GM19438 (cell line): ENCODE measurements around the gene EGR4.
"Not testable (repeated sequence)": the region's sequence is repeated elsewhere in the genome, so short reads cannot be mapped to it uniquely, and the experiment has no call there.

Experiments used
- ATAC-seq: cut with Tn5 transposase; IDR thresholded peaks from one replicate; pipeline ENCODE4 v1.9.1; 2021; ENCODE audit warnings: low read depth; ENCODE audit not compliant: unreplicated experiment

EGR4 gene

DNA sequence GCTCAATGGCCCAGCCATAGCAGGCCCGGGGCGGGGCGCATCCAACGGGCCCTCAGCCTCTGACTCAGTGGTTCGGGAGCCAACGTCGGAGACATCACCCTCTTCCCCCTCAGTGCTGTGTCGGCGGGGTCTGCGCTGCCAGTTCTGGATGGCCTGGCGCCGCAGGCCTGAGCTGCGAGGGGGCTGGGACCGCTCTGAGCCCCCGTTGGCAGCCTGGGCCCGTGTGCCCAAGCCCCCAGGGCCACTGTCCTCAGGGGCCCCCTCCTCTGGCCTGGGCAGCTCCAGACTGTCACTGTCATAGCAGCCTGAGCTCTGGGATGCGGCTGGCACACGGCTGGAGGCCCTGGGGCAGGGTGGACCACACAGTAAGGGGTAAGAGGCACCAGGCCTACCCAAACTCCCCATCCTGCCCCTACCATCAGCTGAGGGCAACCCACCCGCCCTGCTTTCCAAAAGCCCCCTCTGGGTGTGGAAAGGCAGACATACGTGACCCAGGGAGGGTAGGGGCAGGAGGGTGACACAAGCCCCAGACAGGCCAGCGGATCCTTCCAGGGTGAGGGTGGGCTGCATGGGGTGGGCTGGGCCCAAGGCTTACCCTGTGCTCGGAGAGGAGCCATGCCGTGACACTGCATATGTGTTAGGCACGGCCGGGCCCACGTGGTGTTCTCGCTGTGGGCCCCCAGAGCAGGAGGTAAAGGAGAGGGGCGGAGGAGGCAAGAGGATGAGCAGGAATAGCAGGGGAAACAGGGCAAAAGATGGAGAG, 27.9 kb downstream of the EGR4 start:
- no peak for ATAC-seq

DNA sequence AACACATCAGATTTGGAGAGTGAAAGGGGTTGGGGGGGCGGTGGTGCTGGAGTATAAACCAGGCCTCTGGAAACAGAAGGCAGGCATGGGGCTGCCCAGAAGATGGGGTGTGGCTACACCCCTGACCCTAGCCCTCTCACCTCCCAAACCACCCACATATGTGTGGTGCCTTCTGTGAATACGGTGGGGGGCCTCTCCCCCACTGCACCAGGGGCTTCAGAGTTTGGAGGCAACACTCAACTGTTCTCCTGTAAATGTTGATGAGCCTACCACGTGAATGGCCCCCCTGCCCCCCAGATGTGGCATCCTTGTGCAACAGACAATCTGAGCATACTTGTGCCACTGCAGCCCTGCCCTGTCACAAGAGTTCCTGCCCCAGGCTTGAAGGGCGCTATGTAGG, 28.6 kb downstream of the EGR4 start:
- ATAC-seq = no peak

DNA sequence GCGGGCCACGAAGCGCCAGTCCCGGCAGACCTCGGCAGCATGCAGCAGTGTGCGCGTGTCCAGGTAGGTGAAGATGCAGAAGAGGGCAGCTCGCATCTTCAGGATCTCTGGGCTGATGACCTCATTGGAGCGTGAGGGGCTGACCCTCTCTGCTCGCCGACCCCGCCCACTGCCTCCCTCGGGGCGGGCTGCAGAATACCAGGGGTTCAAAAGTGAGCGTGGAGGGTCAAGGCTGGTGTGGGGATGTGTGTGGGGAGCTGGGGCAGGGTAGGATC, 29.1 kb downstream of the EGR4 start:
- ATAC-seq = no peak

DNA sequence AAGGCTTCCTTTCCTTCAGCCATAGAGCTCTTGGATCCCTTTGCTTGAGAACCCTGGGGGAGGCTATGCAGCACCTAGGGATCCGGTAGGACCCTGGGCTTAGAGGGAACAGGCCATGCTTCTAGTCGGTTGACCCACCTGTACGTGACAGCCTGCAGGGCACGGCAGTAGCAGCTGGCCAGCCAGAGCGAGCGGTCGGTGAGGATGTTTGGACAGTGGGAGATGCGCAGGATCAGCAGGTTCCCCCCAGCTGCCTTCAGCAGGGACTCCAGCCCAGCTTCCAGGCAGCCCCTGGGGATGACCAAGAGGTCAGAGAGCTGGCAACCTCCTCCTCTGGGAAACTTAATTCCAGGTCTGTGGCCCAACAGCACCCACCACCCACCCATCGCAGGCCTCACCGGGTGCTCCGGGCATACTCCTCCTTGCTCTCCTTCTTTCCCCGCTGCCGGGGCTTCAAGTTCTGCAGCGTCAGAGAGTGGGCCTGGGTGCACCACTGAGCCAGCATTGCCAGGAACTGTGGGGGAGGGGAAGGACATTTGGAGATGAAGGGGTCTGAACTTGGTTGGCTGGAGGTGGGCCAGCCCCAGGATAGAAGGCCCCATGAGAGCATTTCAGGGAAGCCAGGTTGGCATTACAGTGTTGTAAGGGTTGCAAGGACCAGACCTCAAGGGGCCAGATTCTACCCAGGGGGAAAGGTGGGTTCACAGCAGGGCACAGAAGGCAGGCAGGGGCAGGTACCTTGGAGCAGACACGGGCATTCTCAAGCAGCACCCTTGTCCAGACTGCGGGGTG, 29.6 kb downstream of the EGR4 start:
- ATAC-seq = no peak

DNA sequence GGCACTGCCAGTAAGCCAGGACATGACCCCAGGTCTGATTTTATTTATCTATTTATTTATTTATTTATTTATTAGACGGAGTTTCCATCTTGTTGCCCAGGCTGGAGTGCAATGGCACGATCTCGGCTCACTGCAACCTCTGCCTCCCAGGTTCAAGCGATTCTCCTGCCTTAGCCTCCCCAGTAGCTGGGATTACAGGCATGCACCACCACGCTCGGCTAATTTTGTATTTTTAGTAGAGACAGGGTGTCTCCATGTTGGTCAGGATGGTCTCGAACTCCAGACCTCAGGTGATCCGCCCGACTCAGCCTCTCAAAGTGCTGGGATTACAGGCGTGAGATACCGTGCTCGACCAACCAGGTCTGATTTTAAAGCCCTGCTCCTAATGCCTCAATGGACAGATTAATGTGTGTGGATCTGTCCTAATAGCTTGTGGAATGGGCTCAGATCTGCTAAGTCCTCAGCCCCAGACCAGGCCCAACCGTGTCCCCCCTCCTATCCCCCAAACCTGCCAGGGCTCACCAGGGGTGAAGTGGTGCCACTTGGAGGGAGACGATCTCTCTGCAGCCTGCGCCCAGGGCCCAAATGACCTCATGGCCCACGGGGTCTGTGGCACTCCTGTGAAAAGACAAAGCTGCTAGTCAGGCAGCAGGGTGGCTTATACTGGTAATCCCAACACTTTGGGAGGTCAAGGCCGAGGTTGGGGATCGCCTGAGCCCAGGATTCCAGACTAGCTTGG, 30.5 kb downstream of the EGR4 start:
- ATAC-seq = not testable (repeated sequence)

DNA sequence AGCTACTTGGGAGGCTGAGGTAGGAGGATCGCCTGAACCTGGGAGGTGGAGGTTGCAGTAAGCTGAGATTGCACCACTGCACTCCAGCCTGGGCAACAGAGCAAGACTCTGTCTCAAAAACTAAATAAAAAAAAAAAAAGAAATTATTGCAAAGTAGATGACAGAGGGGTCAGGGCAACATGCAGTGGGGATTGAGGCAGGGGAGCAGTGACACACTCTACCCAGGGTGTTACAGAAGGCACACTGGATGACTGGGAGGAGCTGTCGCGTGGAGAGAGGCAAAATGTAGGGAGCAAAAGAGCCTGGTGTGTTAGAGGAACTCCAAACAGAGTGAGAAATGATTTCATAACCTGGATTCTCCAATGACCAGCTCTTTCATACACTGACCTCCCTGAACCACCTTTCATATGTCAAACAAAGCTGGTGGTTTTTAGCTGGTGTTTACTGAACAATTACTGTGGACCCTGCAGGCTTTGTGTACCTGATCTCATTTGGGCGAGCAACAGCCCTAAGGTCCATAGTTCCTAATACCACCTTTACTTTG, 31.2 kb downstream of the EGR4 start:
- no peak for ATAC-seq

DNA sequence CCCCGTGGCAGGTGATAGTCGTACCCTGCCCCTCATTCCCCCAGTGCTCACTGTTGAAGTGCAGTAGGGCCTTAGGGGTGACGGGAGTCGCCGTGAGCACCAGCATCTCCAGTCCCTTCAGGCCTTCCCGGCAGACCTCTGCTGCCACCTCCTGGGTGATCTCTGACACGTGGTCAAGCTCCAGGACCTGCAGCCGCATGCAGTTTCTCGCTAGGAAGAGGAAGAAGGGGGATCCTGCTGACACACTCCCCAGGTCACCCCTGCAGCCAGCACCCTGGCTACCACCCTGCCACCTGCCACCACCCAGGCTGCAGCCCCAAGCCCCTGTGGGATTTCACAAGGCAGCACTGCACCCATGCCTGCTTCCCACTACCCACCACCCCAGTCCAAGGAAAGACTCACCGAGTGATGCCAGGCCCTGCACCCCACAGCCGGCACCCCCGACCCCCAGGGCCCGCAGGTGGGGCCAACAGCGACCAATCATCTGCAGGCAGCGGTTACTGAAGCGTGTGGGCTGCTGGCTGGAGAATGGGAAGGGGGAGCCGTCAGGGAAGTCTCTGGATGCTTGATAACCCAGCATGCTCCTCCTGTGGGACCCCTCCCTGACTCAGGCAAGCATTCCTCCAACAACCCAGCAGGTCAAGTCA, 32.9 kb downstream of the EGR4 start:
- no peak for ATAC-seq

DNA sequence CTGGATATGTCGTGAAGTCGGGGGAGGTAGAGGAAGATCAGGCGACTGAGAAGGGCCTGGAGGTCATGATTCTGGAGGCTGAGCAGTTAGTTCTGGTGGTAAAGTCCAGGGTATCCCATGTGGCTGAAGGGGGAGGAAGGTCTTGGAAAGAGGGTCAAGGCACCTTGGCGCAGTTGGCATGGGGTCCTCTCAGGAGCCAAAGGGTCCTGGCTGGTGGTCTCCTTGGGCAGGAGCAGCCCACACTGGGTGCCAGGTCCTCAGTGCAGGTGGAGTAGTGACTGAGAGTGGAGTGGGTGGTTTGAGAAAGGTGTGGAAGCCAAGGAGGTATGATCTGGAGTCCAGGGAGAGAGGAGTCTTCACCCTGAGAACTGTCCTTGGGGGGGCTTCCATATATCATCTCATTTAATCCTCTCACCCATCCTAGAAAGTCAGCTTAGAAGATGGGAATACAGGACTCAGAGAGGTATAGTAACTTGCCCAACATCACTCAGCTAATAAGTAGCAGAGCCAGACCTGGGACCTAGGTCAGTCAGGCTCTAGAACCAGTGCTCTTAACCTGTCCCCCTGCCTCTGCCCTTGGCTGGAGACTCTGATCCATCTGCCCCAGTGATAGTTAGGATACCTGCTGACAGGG, 33.5 kb downstream of the EGR4 start:
- ATAC-seq = no peak

DNA sequence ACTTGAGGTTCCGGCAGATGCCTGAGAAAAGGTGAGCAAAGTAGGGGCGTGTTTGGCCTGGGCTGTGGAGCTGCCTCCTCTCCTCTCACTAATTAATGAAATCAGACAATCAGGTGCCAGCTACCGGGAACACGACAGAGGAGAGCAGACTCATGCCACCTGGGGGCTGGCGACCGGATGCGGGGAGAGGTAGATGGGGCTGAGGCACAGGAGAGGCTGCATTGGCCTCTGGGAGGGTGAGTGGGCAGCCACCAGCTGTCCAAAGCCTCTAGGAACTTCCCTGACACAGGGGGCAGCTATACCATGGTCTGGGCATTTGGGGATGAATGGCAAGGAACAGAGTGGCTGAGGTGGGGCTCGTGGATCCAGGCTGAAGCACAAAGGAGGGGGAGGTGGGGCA, 34.1 kb downstream of the EGR4 start:
- ATAC-seq = no peak

DNA sequence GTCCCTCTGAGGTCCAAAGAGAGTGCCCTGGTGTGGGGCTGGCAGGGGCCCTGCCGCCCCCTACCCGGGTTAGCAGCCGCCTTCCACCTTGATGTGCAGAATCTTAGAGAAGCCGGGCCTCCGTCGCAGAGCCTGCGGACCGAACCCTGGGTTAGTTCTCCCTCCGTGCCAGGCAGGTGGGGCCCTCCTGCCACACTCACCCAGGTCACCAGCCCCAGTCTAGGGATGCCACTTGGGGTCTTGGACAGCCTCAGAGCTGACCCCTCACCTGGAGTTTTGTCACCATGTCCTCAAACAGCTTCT, 34.5 kb downstream of the EGR4 start:
- ATAC-seq = no peak

DNA sequence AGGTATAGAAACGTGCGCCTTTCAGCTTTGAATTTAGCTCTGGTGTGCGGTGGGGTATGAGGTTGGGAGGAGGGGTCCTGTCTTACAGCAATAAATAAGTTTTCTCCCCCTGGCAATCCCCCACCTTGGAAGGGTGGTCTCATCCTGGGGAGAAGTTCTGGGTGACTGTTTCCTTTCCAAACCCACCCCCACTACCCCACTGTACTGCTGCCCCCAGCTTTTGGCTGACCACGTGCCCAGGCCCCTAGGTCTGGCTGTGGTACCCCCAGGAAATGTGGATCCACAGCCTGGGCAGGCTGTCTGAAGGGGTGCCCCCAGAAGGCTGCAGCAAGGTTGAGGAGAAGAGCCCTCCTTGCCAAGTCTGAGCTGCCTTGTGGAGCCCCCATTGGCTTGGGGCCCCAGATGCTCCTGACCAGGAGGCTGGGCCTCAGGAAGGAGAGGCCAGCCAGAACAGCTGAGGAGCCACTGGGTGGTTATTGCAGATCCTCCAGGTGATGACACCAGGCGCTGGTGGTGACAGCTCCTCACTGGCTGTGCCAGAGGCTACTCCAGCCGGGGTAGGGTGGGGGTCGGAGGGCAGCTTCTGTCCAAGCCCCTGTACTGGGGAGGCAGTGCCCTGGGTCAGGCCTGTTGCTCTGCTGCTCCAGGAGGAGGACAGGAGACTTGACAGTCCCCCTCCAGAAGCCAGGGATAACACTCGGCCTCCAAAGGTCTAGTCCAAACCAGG, 35.0 kb downstream of the EGR4 start:
- no peak for ATAC-seq

DNA sequence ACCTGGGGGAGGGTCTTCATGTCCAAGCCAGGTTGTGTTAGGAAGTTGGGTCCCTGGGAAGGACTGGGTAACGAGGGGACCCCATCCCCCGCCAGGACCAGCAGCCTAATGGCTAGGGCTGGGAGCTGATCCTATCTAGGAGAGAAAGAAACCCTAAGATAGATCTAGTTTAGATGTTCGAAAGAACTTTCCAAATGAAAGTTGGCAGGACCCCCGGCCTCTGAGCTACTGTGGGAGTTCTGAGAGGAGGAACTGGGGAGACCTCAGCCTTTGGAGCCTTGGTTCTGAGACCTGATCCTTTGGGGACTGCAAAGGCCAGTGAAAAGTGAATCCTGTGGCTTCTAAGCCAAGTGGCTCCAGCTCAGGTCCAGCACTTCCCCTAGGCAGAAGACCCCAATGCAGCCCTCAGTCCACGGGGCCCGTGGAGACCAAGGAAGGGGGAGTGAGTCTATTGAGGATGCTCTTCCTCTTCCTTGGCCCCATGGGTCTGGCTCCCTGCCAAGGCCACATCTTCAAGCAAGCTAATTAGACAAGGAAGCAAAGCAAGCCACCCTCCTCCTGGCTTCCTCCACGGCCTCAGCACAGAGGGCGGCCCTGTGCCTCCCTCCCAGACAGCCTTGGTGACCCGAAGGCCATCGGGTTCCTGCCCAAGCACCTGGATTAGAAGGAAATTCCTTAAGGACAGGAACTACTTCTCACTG, 35.8 kb downstream of the EGR4 start:
- no peak for ATAC-seq

DNA sequence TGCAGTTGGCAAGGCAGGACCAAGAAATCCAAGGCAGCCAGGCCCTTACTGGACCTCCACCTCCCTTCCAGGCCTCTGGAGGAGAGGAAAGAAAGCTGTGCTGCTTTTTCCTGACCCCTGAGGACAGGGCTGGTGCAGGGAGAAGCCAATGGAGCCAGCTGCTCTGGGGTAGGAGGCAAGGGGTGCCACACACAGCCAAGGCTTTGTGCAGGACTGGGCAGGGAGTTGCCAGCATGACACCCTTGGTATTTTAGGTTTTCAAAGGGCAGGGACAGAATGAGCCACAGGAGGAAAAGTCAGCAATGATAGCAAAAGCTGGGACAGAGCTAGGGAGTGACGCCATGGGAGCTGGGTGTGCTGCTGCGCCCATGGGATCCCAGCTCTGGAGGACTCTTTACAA, 36.3 kb downstream of the EGR4 start:
- ATAC-seq = no peak

DNA sequence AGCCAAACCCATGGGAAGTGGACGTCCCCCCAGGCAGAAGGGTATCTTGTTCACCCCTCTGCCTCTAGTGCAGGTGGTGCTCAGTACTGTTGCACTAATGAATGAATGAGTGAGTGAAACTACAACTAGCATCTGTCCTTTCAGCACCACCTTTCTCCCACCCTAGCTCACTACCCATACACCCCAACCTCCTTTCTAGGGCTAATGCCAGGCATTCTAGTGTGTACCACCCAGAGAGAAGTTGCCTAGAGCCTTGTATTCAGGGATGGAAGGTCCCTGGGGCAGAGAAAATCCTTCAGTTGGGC, 36.8 kb downstream of the EGR4 start:
- ATAC-seq = no peak

DNA sequence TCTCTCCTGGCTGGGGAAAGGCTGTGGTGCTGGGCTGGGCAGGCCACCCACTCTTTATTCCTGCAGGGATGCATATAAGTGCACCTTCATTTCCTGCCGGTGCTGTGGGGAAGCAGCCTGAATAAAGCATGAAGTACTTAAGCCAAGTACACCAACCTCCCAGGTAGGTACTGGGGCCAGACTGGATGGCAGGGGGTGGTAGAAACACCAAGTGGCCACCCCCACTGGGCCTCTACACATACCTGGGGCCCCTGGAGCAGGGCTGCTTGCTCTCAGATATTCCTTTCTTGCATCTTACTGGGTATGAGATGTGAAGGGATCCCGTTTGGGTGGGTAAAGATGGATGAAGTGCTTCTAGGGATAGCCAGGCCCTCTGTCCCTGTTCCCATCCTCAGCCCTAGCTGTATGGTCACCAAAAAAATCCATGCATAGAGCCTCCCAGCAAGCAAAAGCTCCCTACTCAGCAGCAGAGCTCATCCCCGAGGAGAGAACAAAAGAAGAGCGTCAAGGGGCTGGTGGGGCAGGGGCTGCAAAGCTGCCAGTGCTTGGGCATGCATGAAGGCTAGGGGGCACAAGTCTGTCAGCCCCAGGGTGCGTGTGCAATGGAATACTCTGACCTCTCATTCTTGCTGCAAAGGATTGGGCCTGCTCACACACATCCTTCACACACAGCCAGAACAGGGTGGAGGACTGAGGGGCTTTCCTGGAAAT, 37.3 kb downstream of the EGR4 start:
- ATAC-seq = no peak

DNA sequence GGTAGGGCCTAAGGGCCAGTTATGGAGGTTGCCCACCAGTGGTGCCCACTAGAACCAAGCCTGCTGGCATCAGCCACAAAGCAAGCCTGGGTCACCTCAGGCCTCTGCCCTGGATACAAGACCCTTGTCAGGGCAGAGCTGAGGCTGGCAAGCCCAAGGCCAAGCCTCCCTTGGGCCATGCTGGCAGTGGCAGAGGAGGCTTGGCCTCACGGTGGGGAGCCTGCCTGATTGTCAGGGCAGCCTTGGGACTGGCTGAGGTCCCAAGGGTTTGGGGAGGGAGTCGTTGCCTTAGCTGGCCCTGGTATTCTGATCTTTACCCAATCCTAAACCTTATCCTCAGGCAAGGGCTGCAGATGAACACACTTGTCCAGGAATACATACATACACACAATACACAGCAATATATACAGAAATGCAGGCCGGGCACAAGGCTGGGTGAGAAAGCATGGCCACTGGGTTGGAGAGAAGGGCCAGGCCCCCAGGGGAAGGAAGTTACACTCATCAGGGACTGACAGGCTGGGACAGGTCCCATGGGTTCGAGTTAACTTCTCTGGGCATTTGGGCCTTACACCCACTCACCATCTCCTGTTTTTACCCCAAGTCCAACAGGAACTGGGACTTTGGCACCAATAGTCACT, 38.2 kb downstream of the EGR4 start:
- ATAC-seq = no peak

DNA sequence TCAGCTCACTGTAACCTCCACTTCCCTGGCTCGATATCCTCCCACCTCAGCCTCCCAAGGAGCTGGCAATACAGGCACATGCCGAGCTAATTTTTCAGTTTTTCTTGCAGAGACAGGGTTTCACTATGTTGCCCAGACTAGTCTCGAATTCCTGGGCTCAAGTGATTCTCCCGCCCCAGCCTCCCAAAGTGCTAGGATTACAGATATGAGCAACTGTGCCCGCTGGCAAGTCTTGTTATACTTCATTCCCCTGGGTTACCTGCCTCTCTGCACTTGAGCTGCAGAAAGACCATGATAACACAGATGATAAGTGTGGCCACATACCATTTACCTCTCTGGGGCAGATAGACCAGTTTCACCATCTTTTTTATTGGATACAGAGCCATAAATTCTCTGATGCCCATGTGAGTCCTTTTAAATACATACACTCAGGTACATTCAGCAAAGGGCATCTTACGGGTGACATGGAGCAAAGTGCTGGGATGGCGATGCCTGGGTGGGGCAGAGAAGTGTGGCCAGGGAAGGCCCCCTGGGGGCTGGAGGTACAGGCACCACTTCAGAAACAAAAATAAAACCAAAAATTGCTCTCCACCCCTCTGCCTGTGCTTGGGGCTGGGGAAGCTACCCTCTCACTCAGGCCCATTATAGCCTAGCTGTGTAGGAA, 38.9 kb downstream of the EGR4 start:
- ATAC-seq = no peak

DNA sequence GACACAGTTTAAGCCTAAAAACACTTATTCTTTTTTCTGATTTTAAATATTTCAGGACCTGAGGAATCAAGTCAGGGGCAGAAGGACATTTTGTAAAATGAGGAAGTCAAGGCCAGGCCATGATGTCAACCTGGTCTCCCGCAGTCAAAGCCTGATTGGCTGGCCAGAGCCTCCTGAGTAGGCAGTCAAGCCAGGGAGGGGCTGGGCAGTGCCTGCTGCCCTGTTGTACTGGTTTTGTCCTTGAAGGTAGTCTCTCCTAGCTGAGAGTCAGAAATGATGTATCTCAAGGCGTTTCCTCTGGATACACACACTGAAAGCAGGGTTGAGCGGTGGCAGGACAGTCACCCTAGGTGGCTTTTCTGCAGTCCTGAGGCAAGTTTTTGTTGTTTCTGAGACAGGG, 39.4 kb downstream of the EGR4 start:
- no peak for ATAC-seq
